RPMI8226 (cell line): Measurements from ENCODE around the gene TRPM1.
"Not testable (repeated sequence)": the region's sequence is repeated elsewhere in the genome, so short reads cannot be mapped to it uniquely, and the experiment has no call there.

Experiments
- DNase-seq: peaks from one replicate; pipeline ENCODE4 v3.0.0-alpha.2; 2015

Gene TRPM1

GRCh38 chr15:31116423-31117030 is 15.0 kb upstream of the TRPM1 start:
- no peak for DNase-seq

GRCh38 chr15:31111091-31111647 is 9.6 kb upstream of the TRPM1 start:
- DNase-seq, result no peak

- no peak for DNase-seq
Observed at GRCh38 chr15:31108836-31109235, 7.3 kb upstream of the TRPM1 start.

DNA sequence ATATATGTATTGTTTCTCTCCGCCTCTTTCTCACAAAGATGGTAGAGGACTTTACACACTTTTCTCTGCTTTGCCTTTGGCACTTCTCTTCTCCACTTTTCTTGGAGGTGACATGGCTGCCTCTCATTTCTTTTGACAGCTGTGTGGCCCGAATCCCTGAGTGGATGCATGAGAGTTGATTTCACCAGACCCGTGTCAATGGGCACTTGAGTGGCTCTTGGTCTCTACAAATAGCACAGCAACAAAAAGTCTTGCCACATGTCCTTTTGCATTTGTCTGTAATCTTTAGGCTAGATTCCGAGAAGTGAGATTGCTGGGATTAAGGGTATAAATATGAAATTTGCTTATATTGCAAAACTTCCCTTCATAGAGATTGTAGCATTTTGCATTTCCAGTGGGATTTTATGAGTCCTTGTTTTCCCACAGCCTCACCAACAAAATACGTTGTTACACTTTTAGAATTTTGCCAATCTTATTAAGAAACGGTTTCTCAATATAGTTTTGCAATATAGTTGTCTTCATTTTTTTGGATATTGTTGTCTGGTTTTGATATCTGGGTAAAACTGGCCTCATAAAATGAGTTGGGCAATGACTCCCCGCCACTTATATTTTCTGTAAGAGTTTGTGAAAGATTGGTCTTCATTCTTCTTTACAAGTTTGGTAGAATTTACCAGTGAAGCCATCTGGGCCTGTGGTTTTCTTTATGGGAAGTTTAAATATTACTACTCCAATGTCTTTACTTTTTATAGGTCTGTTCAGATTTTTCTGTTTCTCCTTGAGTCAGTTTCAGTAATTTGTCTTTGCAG is 5.2 kb upstream of the TRPM1 start:
- DNase-seq, result no peak

- DNase-seq, result no peak
Observed at GRCh38 chr15:31104003-31104402, 2.5 kb upstream of the TRPM1 start.

DNA sequence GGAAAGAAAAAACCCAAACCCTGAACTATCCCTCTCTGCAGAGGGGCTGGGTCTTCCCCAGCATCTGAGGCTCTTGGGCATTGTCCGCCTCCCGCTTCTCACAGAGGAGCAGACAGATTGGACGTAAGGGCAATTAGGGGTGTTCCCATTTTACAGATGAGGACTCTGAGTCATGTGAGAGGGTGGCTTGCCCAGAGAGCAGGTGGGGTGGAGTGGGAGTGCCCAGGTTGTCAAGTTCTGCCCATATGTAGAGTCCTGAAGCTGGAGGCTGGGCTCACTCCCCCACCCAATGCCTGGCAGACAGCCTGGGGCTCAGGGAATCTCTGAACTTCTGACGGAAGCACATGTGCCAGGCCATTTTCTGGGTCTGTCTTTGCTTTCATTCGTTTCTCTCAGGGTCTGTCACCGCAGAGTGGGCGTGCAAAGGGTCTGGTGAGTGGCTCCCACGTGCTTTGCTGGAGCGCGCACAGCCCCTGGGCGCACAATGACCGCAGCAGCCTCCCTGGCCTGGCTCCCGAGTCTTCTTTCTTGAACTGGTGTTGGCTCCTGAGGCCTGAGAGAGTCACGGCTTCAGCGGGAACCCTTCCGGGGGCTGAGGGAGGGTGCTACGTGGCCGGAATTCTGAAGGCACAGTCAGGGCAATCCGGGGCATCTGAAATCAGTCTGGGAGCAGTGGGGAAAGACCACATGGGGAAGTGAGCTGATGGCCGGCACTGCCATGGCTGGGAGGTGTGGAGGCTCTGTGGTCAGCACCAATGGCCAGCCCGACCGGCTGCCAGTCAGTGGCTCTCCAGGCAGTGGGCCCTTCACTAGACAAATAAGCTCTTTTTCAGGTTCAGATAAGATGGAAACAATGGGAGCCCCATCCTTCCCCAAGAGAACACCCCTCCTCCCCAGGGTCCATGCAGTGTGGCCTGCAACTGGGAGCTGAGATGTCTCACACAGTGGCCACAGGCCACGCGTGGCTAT is 1.1 kb upstream of the TRPM1 start:
- no peak for DNase-seq

DNA sequence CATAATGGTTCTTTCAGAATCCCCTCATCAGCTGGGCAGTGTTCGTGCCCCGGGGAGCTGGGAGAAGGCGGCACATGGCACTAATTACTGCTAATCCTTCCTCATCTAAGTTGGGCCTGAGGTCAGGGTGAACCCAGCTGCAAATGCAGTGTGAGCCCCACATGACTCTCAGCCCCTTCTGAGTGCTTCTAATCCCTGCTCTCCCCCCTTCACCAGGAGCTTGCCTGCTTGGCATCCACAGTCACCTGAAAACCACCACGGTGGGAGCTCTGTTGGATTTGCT is 455 bp upstream of the TRPM1 start:
- no peak for DNase-seq

- no peak for DNase-seq
Observed at GRCh38 chr15:31100738-31101137, 787 bp downstream of the TRPM1 start.

GRCh38 chr15:31098953-31099740 is 2.4 kb downstream of the TRPM1 start:
- DNase-seq, result no peak

GRCh38 chr15:31098491-31098917 is 3.0 kb downstream of the TRPM1 start:
- DNase-seq, result no peak

GRCh38 chr15:31096563-31096962 is 5.0 kb downstream of the TRPM1 start:
- DNase-seq, result no peak

- no peak for DNase-seq
Observed at GRCh38 chr15:31091481-31091880, 10.0 kb downstream of the TRPM1 start.

- no peak for DNase-seq
Observed at GRCh38 chr15:31090766-31091165, 10.8 kb downstream of the TRPM1 start.

- no peak for DNase-seq
Observed at GRCh38 chr15:31089368-31090047, 12.0 kb downstream of the TRPM1 start.

DNA sequence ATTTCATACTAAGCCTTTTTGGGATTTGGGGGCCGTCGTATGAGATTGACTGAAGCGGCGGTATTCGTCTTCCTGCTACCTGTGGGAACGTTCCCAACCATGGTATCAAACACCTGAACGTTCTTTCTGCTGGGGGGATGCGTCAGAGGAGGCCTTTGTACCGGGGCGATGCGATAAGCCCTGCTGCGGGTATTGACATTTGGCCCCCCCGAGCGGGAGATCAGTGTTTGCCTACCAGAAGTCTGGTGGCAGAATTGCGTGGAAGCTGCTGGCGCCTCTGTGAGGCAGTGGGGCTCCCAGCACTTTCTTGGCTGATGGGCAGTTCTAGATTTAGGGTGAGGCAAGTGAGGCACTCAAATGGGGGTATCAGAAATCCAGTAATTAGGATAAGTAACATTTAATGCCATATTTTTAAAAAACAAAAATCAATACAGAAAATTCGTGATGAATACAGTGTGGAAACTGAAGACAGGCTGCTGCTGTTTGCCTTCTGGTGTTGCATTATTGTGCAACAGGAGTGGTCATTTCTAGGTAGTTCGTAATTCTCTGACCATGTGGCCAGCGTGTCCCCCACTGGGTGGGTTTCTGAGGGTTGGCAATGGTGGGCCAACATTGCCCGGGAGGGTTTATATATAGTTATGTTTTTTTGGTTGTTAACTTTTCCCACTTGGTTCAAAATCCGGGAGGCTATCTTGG is 12.7 kb downstream of the TRPM1 start:
- no peak for DNase-seq

DNA sequence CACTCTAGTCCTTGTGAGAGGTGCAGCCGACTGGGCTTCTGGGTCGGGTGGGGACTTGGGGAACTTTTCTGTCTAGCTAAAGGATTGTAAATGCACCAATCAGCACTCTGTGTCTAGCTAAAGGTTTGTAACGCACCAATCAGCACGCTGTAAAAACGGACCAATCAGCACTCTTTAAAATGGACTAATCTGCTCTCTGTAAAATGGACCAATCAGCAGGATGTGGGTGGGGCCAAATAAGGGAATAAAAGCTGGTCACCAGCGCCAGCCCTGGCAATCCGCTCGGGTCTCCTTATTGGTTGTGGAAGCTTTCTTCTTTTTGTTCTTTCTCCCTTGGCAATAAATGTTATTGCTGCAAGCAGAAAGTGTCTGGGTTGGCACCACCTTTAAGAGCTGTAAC is 13.5 kb downstream of the TRPM1 start:
- not testable (repeated sequence) for DNase-seq

DNA sequence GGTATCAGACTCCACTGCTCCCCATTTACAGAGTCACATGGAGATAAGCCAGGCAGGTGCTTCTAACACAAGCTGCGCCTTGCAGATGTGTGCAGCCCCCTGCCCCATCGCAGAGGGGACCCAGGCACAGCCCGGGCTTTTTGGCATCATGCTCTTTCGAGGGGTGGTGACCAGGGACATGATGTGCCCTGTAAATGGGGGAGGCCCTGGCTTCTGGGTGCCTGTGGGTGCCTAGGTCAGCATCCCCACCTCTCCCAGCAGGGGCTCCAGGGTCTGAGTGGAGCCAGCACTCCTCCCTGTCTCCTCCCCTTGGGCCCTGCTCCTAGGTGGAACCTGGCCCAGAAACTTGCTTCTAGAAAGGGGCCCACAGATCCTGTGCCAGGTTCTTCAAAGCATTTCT is 15.2 kb downstream of the TRPM1 start:
- no peak for DNase-seq

GRCh38 chr15:31085359-31085758 is 16.2 kb downstream of the TRPM1 start:
- no peak for DNase-seq

DNA sequence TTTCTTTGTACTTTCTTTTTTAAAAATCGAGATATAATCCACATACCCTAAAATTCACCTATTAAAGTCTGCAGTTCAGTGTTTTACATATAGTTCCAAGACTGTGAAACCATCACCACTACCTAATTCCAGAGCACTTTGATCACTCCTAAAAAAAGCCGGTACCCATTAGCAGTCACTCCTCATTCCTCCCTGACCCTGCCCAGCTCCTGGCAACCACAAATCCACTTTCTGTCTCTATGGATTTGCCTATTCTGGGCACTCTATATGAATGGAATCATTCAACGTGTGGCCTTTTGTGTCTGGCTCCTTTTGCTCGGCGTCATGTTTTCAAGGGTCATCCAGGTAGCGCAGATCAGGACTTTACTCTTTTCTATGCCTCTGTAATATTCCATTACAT is 17.3 kb downstream of the TRPM1 start:
- DNase-seq, result no peak

GRCh38 chr15:31083370-31083780 is 18.1 kb downstream of the TRPM1 start:
- peak; percentile 92 for DNase-seq

GRCh38 chr15:31082771-31083369 is 18.7 kb downstream of the TRPM1 start:
- peak; percentile 9 for DNase-seq
